ENCODE measurements around the gene DMXL1.
"Not testable (repeated sequence)": the region's sequence is repeated elsewhere in the genome, so short reads cannot be mapped to it uniquely, and the experiment has no call there.

DMXL1 gene

GRCh38 chr5:119072496-119072895 lies 1.6 kb downstream of the DMXL1 start:
- H2AFZ ChIP-seq (ENCODE audit: low read length): no peak overlapping the region
- H3K9me3 ChIP-seq (ENCODE audit: low read length): no peaks in the 10 kb centered on the region
- H3K9me2 ChIP-seq (ENCODE audit: low read depth, low read length): no peaks in the 10 kb centered on the region
- peak overlapping the region; percentile 88 for H3K27ac ChIP-seq (ENCODE audit: low read depth, low read length, poor library complexity, severe bottlenecking)
- no peaks in the 10 kb centered on the region for H3K27me3 ChIP-seq (ENCODE audit: insufficient read depth, low read length)
- H3K36me3 ChIP-seq (ENCODE audit: insufficient read depth, low read length): no peaks in the 10 kb centered on the region
- H3F3A ChIP-seq (ENCODE audit: insufficient read depth, low read length): no peaks in the 10 kb centered on the region
- H3K4me2 ChIP-seq (ENCODE audit: low read length): peak overlapping the region; percentile 85
- TF ChIP-seq EZH2 (IDR thresholded peaks at IDR 0.05; ENCODE audit: borderline replicate concordance, low read length): no peak
- TF ChIP-seq, protein P1, sequence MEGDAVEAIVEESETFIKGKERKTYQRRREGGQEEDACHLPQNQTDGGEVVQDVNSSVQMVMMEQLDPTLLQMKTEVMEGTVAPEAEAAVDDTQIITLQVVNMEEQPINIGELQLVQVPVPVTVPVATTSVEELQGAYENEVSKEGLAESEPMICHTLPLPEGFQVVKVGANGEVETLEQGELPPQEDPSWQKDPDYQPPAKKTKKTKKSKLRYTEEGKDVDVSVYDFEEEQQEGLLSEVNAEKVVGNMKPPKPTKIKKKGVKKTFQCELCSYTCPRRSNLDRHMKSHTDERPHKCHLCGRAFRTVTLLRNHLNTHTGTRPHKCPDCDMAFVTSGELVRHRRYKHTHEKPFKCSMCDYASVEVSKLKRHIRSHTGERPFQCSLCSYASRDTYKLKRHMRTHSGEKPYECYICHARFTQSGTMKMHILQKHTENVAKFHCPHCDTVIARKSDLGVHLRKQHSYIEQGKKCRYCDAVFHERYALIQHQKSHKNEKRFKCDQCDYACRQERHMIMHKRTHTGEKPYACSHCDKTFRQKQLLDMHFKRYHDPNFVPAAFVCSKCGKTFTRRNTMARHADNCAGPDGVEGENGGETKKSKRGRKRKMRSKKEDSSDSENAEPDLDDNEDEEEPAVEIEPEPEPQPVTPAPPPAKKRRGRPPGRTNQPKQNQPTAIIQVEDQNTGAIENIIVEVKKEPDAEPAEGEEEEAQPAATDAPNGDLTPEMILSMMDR (IDR thresholded peaks at IDR 0.05; ENCODE audit: low read length): no peak
- H3K4me1 ChIP-seq (ENCODE audit: insufficient read depth, low read length, severe bottlenecking): peaks cover 59% of the 10 kb centered on the region
- H3K4me3 ChIP-seq (ENCODE audit: low read depth, low read length, poor library complexity, severe bottlenecking): peak overlapping the region; percentile 76
- no peaks in the 10 kb centered on the region for H4K20me1 ChIP-seq (ENCODE audit: insufficient read depth, low read length)
- peaks cover 59% of the 10 kb centered on the region for H3K79me2 ChIP-seq (ENCODE audit: insufficient read depth, low read length)
- H3K9ac ChIP-seq (ENCODE audit: low read length): peak overlapping the region; percentile 69

- Histone ChIP-seq H3K27ac (ENCODE audit: low read depth, low read length, poor library complexity, severe bottlenecking) (peak overlapping the region; percentile 88), H3K4me1 (ENCODE audit: insufficient read depth, low read length, severe bottlenecking) (peaks cover 73% of the 10 kb centered on the region), H3K79me2 (ENCODE audit: insufficient read depth, low read length) (peaks cover 71% of the 10 kb centered on the region), H3K4me2 (ENCODE audit: low read length) (peak overlapping the region; percentile 85), H3K9ac (ENCODE audit: low read length) (peak overlapping the region; percentile 69), H3K4me3 (ENCODE audit: low read depth, low read length, poor library complexity, severe bottlenecking) (peak overlapping the region; percentile 76)
- not testable (repeated sequence) for H3K36me3 ChIP-seq (ENCODE audit: insufficient read depth, low read length); H4K20me1 ChIP-seq (ENCODE audit: insufficient read depth, low read length); H3K27me3 ChIP-seq (ENCODE audit: insufficient read depth, low read length); H2AFZ ChIP-seq (ENCODE audit: low read length); H3F3A ChIP-seq (ENCODE audit: insufficient read depth, low read length); H3K9me3 ChIP-seq (ENCODE audit: low read length); H3K9me2 ChIP-seq (ENCODE audit: low read depth, low read length)
Measured at GRCh38 chr5:119073746-119074337, 3.0 kb downstream of the DMXL1 start.

DNA sequence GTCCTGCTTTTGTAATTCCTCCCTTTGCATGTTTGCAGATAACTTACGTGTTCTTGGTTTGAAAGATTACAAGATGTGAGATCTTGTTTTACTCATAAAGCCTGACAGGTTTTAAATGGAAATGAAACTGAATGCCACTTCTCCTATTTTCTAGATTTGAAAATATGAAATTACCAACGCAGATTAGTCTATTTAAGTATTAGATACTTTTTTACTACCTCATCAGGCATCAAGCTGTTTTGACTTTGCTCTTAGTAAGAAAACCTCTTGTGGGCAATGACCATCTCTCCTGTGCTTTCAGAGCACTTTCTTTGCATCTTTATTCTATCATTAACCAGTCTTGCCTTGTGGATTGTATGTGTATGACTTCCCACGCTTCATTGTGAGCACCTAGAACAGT lies 3.5 kb downstream of the DMXL1 start:
- Histone ChIP-seq H3K27me3 (ENCODE audit: insufficient read depth, low read length) (no peaks in the 10 kb centered on the region), H3F3A (ENCODE audit: insufficient read depth, low read length) (no peaks in the 10 kb centered on the region), H3K36me3 (ENCODE audit: insufficient read depth, low read length) (no peaks in the 10 kb centered on the region), H3K4me2 (ENCODE audit: low read length) (peak overlapping the region; percentile 85), H3K27ac (ENCODE audit: low read depth, low read length, poor library complexity, severe bottlenecking) (peak overlapping the region; percentile 88), H3K9me3 (ENCODE audit: low read length) (no peaks in the 10 kb centered on the region), H3K9me2 (ENCODE audit: low read depth, low read length) (no peaks in the 10 kb centered on the region), H3K4me3 (ENCODE audit: low read depth, low read length, poor library complexity, severe bottlenecking) (peak overlapping the region; percentile 76), H3K9ac (ENCODE audit: low read length) (peak overlapping the region; percentile 69), H2AFZ (ENCODE audit: low read length) (no peak overlapping the region), H3K4me1 (ENCODE audit: insufficient read depth, low read length, severe bottlenecking) (peaks cover 78% of the 10 kb centered on the region), H3K79me2 (ENCODE audit: insufficient read depth, low read length) (peaks cover 77% of the 10 kb centered on the region), H4K20me1 (ENCODE audit: insufficient read depth, low read length) (no peaks in the 10 kb centered on the region)
- TF ChIP-seq EZH2 (IDR thresholded peaks at IDR 0.05; ENCODE audit: borderline replicate concordance, low read length): no peak
- TF ChIP-seq, protein P1 (IDR thresholded peaks at IDR 0.05; ENCODE audit: low read length): no peak

- not testable (repeated sequence) for H3K27me3 ChIP-seq (ENCODE audit: insufficient read depth, low read length); H3K4me3 ChIP-seq (ENCODE audit: low read depth, low read length, poor library complexity, severe bottlenecking); H3K9me3 ChIP-seq (ENCODE audit: low read length); H3F3A ChIP-seq (ENCODE audit: insufficient read depth, low read length); H4K20me1 ChIP-seq (ENCODE audit: insufficient read depth, low read length); H3K9me2 ChIP-seq (ENCODE audit: low read depth, low read length); H3K9ac ChIP-seq (ENCODE audit: low read length); H2AFZ ChIP-seq (ENCODE audit: low read length); H3K36me3 ChIP-seq (ENCODE audit: insufficient read depth, low read length)
- peak overlapping the region; percentile 58; the same call in 1 of the 2 replicates for H3K4me2 ChIP-seq (ENCODE audit: low read length)
- H3K4me1 ChIP-seq (ENCODE audit: insufficient read depth, low read length, severe bottlenecking): peaks cover 79% of the 10 kb centered on the region
- H3K27ac ChIP-seq (ENCODE audit: low read depth, low read length, poor library complexity, severe bottlenecking): peak overlapping the region; percentile 33
- H3K79me2 ChIP-seq (ENCODE audit: insufficient read depth, low read length): peaks cover 83% of the 10 kb centered on the region
Measured at GRCh38 chr5:119075269-119075668, 4.4 kb downstream of the DMXL1 start.
